H1 (cell line): Measurements from ENCODE around the gene EPB41L3. TPM values are rescaled to one million over a fixed set of nuclear protein-coding genes. Genes with fewer than 3 reads are reported as not detected.

Experiments used
- CTCF ChIA-PET: fragments of 300-600 bp; sonication (Branson Sonifier 250); formaldehyde crosslinking; loops from one replicate; lab custom pipeline; 2021; ENCODE audit not compliant: partially characterized antibody; lab: Charles Lee
- POLR2A ChIA-PET: fragments of 300-600 bp; sonication (Branson Sonifier 250); formaldehyde crosslinking; loops from one replicate; lab custom pipeline; 2021; ENCODE audit warnings: inconsistent platforms; ENCODE audit not compliant: partially characterized antibody; lab: Charles Lee
- DNase-seq, 2 experiments: peaks; one replicate each; pipeline versions ENCODE4 v3.0.0 to v3.0.0-alpha.2; 2010 to 2022; ENCODE audit warnings: low spot score in 2 of 2, low read depth in 1 of 2, mixed read lengths in 1 of 2
- FAIRE-seq: peaks from 2 replicates; lab custom pipeline; 2011; peaks lifted over from hg19 to GRCh38; lab: Jason Lieb, UNC
- H2AFZ ChIP-seq: 2 replicates; pipeline ENCODE4 v1.8.1; 2012; ENCODE audit warnings: low read length, inconsistent platforms
- H2AK5ac ChIP-seq: 2 replicates; pipeline ENCODE4 v1.6.1; 2013; ENCODE audit warnings: low read depth, low read length
- H2BK120ac ChIP-seq: replicated peaks from 2 replicates; pipeline ENCODE3; 2013; ENCODE audit warnings: low read depth, low read length, inconsistent platforms
- H2BK12ac ChIP-seq: 2 replicates; pipeline ENCODE4 v1.6.1; 2013; ENCODE audit warnings: low read depth, low read length
- H2BK15ac ChIP-seq: 2 replicates; pipeline ENCODE4 v1.6.1; 2013; ENCODE audit warnings: low read length
- H2BK20ac ChIP-seq: 2 replicates; pipeline ENCODE4 v1.6.1; 2013; ENCODE audit warnings: low read length
- H2BK5ac ChIP-seq: 2 replicates; pipeline ENCODE4 v1.6.1; 2013; ENCODE audit warnings: low read depth, low read length
- H3K14ac ChIP-seq: 2 replicates; pipeline ENCODE4 v1.6.1; 2013; ENCODE audit warnings: inconsistent platforms; ENCODE audit not compliant: insufficient read length
- H3K18ac ChIP-seq: 2 replicates; pipeline ENCODE4 v1.6.1; 2013; ENCODE audit warnings: low read length; ENCODE audit errors: extremely low read depth
- H3K23ac ChIP-seq: 2 replicates; pipeline ENCODE4 v1.6.1; 2013; ENCODE audit warnings: inconsistent platforms; ENCODE audit not compliant: insufficient read length
- H3K23me2 ChIP-seq: 2 replicates; pipeline ENCODE4 v1.6.1; 2013; ENCODE audit warnings: low read depth, low read length
- H3K27ac ChIP-seq: 2 replicates; pipeline ENCODE4 v1.6.1; 2011; ENCODE audit warnings: low read depth, low read length, inconsistent platforms
- H3K27me3 ChIP-seq, 4 experiments: replicated peaks in 1 of 4; 1 replicate in 1 of 4; 2 replicates in 3 of 4; pipeline versions ENCODE4 v1.6.1 to v1.8.1; 2011 to 2013; ENCODE audit warnings: low read length in 3 of 4, mild to moderate bottlenecking in 3 of 4, inconsistent platforms in 2 of 4, mixed read lengths in 2 of 4, moderate library complexity in 1 of 4; ENCODE audit not compliant: control insufficient read depth in 3 of 4, insufficient read depth in 3 of 4; ENCODE audit errors: extremely low read depth in 1 of 4
- H3K36me3 ChIP-seq, 4 experiments: 2 replicates each; pipeline versions ENCODE4 v1.6.1 to v1.8.1; 2011 to 2013; ENCODE audit warnings: mild to moderate bottlenecking in 4 of 4, low read length in 3 of 4, moderate library complexity in 2 of 4, control low read depth in 1 of 4, inconsistent platforms in 1 of 4; ENCODE audit not compliant: insufficient read depth in 4 of 4, control insufficient read depth in 2 of 4
- H3K4ac ChIP-seq: replicated peaks from 2 replicates; pipeline ENCODE3; 2013; ENCODE audit warnings: low read length, low read depth, mixed read lengths, inconsistent platforms; ENCODE audit not compliant: insufficient read length
- H3K4me1 ChIP-seq, 4 experiments: replicated peaks in 1 of 4; 1 replicate in 1 of 4; 2 replicates in 3 of 4; pipeline versions ENCODE4 v1.6.1 to v1.8.1; 2011 to 2013; ENCODE audit warnings: low read length in 3 of 4, inconsistent platforms in 2 of 4, mixed read lengths in 1 of 4; ENCODE audit not compliant: insufficient read depth in 4 of 4, control insufficient read depth in 3 of 4
- H3K4me2 ChIP-seq, 2 experiments: 2 replicates each; pipeline versions ENCODE4 v1.6.1 to v1.8.1; 2011 to 2013; ENCODE audit warnings: low read depth in 2 of 2, low read length in 2 of 2, control low read depth in 1 of 2, inconsistent platforms in 1 of 2, mild to moderate bottlenecking in 1 of 2; ENCODE audit not compliant: insufficient read depth in 1 of 2
- H3K4me3 ChIP-seq, 4 experiments: fragments of 200-600, 300-600 bp in 1 of 4; sonication (generic), shearing (Covaris generic), sonication (Bioruptor Twin) in 1 of 4; 2 replicates each; pipeline versions ENCODE4 v1.5.1 to v1.8.1; 2011 to 2016; ENCODE audit warnings: low read length in 4 of 4, low read depth in 3 of 4, control low read depth in 2 of 4, inconsistent platforms in 2 of 4, mild to moderate bottlenecking in 2 of 4, mixed read lengths in 1 of 4, moderate library complexity in 1 of 4; ENCODE audit not compliant: insufficient read depth in 2 of 4; ENCODE audit errors: extremely low read depth in 1 of 4
- H3K56ac ChIP-seq: replicated peaks from 2 replicates; pipeline ENCODE3; 2013; ENCODE audit warnings: low read depth, mild to moderate bottlenecking, mixed read lengths, low read length, inconsistent platforms; ENCODE audit not compliant: insufficient read length
- H3K79me1 ChIP-seq: 2 replicates; pipeline ENCODE4 v1.6.1; 2013; ENCODE audit warnings: low read depth, low read length, control low read depth
- H3K79me2 ChIP-seq, 2 experiments: 2 replicates each; pipeline versions ENCODE4 v1.6.1 to v1.8.1; 2012 to 2013; ENCODE audit warnings: low read length in 2 of 2, mild to moderate bottlenecking in 2 of 2, inconsistent platforms in 1 of 2; ENCODE audit not compliant: insufficient read depth in 2 of 2, control insufficient read depth in 1 of 2
- H3K9ac ChIP-seq, 4 experiments: replicated peaks in 1 of 4; 1 replicate in 1 of 4; 2 replicates in 3 of 4; pipeline versions ENCODE4 v1.6.1 to v1.8.1; 2011 to 2013; ENCODE audit warnings: low read depth in 3 of 4, low read length in 3 of 4, control low read depth in 2 of 4, mild to moderate bottlenecking in 2 of 4, moderate library complexity in 2 of 4, inconsistent platforms in 1 of 4; ENCODE audit errors: extremely low read depth in 1 of 4
- H3K9me3 ChIP-seq, 2 experiments: 2 replicates each; pipeline versions ENCODE4 v1.6.1 to v1.8.1; 2012 to 2013; ENCODE audit warnings: mild to moderate bottlenecking in 2 of 2, moderate library complexity in 2 of 2, control low read depth in 1 of 2, inconsistent platforms in 1 of 2, low read depth in 1 of 2, low read length in 1 of 2, mixed read lengths in 1 of 2; ENCODE audit not compliant: insufficient read depth in 2 of 2
- H4K20me1 ChIP-seq, 2 experiments: replicated peaks in 1 of 2; 2 replicates each; pipeline versions ENCODE3 to v1.8.1; 2011 to 2013; ENCODE audit warnings: inconsistent platforms in 2 of 2, low read length in 2 of 2, mild to moderate bottlenecking in 1 of 2; ENCODE audit not compliant: insufficient read depth in 2 of 2, control insufficient read depth in 1 of 2
- H4K5ac ChIP-seq: 2 replicates; pipeline ENCODE4 v1.6.1; 2013; ENCODE audit warnings: low read length, low read depth, mixed read lengths, inconsistent platforms; ENCODE audit not compliant: insufficient read length
- H4K8ac ChIP-seq: 2 replicates; pipeline ENCODE4 v1.8.0; 2013; ENCODE audit warnings: mild to moderate bottlenecking, moderate library complexity, low read length, inconsistent platforms; ENCODE audit not compliant: insufficient read depth; ENCODE audit errors: extremely low read depth
- H4K91ac ChIP-seq: replicated peaks from 2 replicates; pipeline ENCODE3; 2013; ENCODE audit warnings: low read length, mixed read lengths, inconsistent platforms; ENCODE audit not compliant: insufficient read length
- ASH2L ChIP-seq: fragments of 200-600, 300-600 bp; sonication (generic); IDR thresholded peaks from one replicate; pipeline ENCODE4 v1.7.1; 2017; ENCODE audit warnings: low read length
- BRCA1 ChIP-seq: IDR thresholded peaks from 2 replicates; pipeline ENCODE4 v1.6.1; 2012; ENCODE audit warnings: low read depth, low read length, improper control_type of control experiment
- GTF2F1 ChIP-seq: IDR thresholded peaks from 2 replicates; pipeline ENCODE4 v1.6.1; 2012; ENCODE audit warnings: low read depth, low read length, improper control_type of control experiment, borderline replicate concordance
- polyA plus RNA-seq, 7 experiments: library from polyadenylated mRNA; depleted of rRNA in 3 of 7; stranded (reverse) in 5 of 7; unstranded in 2 of 7; fragments of >200 nt in 5 of 7; fragments of 200-250 nt in 2 of 7; gene quantifications; 1 replicate in 5 of 7; 2 replicates in 1 of 7; 4 replicates in 1 of 7; pipeline versions ENCODE4 v1.2.1 to v1.2.3, GENCODE V29; 2011 to 2013; ENCODE audit warnings: missing spikeins in 2 of 7, mixed read lengths in 2 of 7
- total RNA-seq: library from RNA; stranded (reverse); fragmentation: NEBNext Ultra II Directional; extraction: Animal tissue kit (Norgen Biotek cat#: 25700); gene quantifications from 2 replicates; pipeline ENCODE4 v1.2.1, GENCODE V29; 2021

EPB41L3 gene
- total and polyA plus RNA-seq, 2 of the 8 experiments (the other 6 are each of a cell fraction or from before 2014, with no cell fraction given) = 7.9 to 16.1 TPM

GRCh38 chr18:5451150-5451549 lies 92.6 kb downstream of the EPB41L3 start:
- FAIRE-seq = no peak
- no peak overlapping the region for H2BK12ac ChIP-seq
- no peaks in the 10 kb centered on the region for H3K36me3 ChIP-seq
- H2AFZ ChIP-seq = no peak overlapping the region
- no peak overlapping the region for H2BK5ac ChIP-seq
- ChIA-PET CTCF (interaction anchor here (3.8 kb wide), 1 partner anchor 96 kb away, joined by 11 read pairs; no protein-coding TSS in a partner anchor), POLR2A (no interaction called here)
- H3K14ac ChIP-seq = no peak overlapping the region
- no peaks in the 10 kb centered on the region; a peak in 1 of 7 replicates for H3K4me1 ChIP-seq
- no peaks in the 10 kb centered on the region for H3K79me1 ChIP-seq
- no peak overlapping the region for H2BK20ac ChIP-seq
- H3K9ac ChIP-seq = no peak overlapping the region; a peak in 1 of 7 replicates
- H2AK5ac ChIP-seq = no peak overlapping the region
- no peak overlapping the region for H2BK120ac ChIP-seq
- H2BK15ac ChIP-seq = no peak overlapping the region
- H4K20me1 ChIP-seq = no peaks in the 10 kb centered on the region
- H3K4me3 ChIP-seq = no peak overlapping the region
- no peak overlapping the region for H3K56ac ChIP-seq
- H4K5ac ChIP-seq = no peak overlapping the region
- DNase-seq = no peak
- no peaks in the 10 kb centered on the region for H3K9me3 ChIP-seq
- H3K23ac ChIP-seq = no peak overlapping the region
- no peak overlapping the region for H3K18ac ChIP-seq
- no peak overlapping the region for H4K91ac ChIP-seq
- H3K4me2 ChIP-seq = no peak overlapping the region
- no peaks in the 10 kb centered on the region for H3K27me3 ChIP-seq
- H4K8ac ChIP-seq = no peak overlapping the region
- no peak overlapping the region for H3K27ac ChIP-seq
- H3K23me2 ChIP-seq = no peaks in the 10 kb centered on the region
- TF ChIP-seq ASH2L = no peak
- no peak for TF ChIP-seq BRCA1
- TF ChIP-seq GTF2F1 = no peak
- H3K4ac ChIP-seq = no peak overlapping the region
- H3K79me2 ChIP-seq = no peaks in the 10 kb centered on the region
